HG02840 (cell line): ENCODE measurements around the gene SLC4A11.

Experiments
- ATAC-seq: cut with Tn5 transposase; IDR thresholded peaks from one replicate; pipeline ENCODE4 v1.9.1; 2021; ENCODE audit warnings: mild to moderate bottlenecking, moderate library complexity, moderate number of reproducible peaks; ENCODE audit not compliant: unreplicated experiment, low FRiP score

Gene SLC4A11

GRCh38 chr20:3177746-3178485 lies 61.1 kb downstream of the SLC4A11 start:
- ATAC-seq, result no peak
